ENCODE measurements around the gene PCGF5.
"Not testable (repeated sequence)": the region's sequence is repeated elsewhere in the genome, so short reads cannot be mapped to it uniquely, and the experiment has no call there.

The PCGF5 gene

DNA sequence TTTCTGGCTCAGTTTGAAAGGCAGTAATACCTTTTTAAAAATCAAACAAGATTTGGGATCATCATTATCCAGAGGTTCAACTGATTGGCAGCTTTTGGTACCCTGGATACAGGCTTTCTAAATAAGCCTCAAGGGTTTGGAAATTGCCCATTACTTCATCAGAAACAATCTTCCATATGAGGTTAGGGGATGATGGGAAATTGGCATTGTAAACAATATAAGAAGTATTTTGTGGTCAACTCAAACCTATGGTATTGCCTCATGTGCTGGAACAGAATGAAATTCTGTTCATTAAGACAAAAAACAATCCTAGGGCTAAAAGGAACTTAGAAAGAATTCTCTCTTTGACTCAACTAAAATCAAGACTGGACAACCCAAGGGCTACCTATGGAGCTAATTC is 97.1 kb downstream of the PCGF5 start:
- in situ Hi-C loops (cut with HindIII; ENCODE audit: low sequenced_read_pairs): no loop called here

DNA sequence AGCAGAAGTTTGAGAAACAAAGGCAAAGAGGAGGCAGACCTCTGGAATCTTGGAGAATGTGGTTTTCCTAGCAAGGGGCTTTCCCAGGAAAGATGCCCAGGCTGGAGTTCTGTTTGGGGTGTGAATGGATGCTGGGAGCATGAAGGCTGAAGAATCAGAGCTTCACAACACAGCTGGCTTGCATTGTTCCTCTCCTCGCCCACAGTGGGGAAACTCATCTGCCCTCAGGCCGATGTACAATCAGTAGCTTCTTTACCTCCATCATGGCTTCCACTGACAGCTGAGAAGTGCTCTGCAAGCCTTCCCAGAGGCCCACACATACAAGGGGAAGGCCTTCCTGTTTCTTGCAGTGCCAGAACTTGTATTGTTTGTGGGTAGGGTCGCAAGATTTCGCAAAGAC is 98.9 kb downstream of the PCGF5 start:
- in situ Hi-C loops (cut with HindIII; ENCODE audit: low sequenced_read_pairs): no loop called here

DNA sequence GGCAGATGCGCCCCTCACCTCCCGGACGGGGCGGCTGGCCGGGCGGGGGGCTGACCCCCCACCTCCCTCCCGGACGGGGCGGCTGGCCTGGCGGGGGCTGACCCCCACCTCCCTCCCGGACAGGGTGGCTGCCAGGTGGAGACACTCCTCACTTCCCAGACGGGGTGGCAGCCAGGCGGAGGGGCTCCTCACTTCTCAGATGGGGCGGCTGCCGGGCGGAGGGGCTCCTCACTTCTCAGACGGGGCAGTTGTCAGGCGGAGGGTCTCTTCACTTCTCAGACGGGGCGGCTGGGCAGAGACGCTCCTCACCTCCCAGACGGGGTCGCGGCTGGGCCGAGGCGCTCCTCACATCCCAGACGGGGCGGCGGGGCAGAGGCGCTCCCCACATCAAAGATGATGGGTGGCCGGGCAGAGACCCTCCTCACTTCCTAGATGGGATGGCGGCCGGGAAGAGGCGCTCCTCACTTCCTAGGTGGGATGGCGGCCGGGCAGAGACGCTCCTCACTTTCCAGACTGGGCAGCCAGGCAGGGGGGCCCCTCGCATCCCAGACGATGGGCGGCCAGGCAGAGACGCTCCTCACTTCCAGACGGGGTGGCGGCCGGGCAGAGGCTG is 102.9 kb downstream of the PCGF5 start:
- in situ Hi-C loops (cut with HindIII; ENCODE audit: low sequenced_read_pairs): not testable (repeated sequence)

- in situ Hi-C loops (cut with HindIII; ENCODE audit: low sequenced_read_pairs): no loop called here
Observed at GRCh38 chr10:91328320-91328984, 108.0 kb downstream of the PCGF5 start.

All from endothelial cell of hepatic sinusoid (primary cell).